H9 (cell line): ENCODE data around the gene FAM72A. TPM values are rescaled to one million over a fixed set of nuclear protein-coding genes. Genes with fewer than 3 reads are reported as not detected.
"Not testable (repeated sequence)": the region's sequence is repeated elsewhere in the genome, so short reads cannot be mapped to it uniquely, and the experiment has no call there.

Source experiments
- DNase-seq: peaks from one replicate; pipeline ENCODE4 v3.0.0-alpha.2; 2017
- H2AFZ ChIP-seq: one replicate; pipeline ENCODE4 v1.6.1; 2013; ENCODE audit warnings: mild to moderate bottlenecking, low read length, control low read depth, moderate library complexity
- H2AK5ac ChIP-seq: 2 replicates; pipeline ENCODE4 v1.6.1; 2013; ENCODE audit warnings: low read length, control low read depth, mixed read lengths; ENCODE audit not compliant: insufficient read length
- H2BK120ac ChIP-seq: one replicate; pipeline ENCODE4 v1.6.1; 2013; ENCODE audit warnings: low read depth, mild to moderate bottlenecking, low read length, control low read depth, inconsistent platforms; ENCODE audit not compliant: poor library complexity, severe bottlenecking
- H2BK12ac ChIP-seq: 2 replicates; pipeline ENCODE4 v1.6.1; 2013; ENCODE audit warnings: low read length, control low read depth, mixed read lengths, low read depth; ENCODE audit not compliant: insufficient read length
- H2BK15ac ChIP-seq: 2 replicates; pipeline ENCODE4 v1.6.1; 2013; ENCODE audit warnings: low read depth, low read length, control low read depth
- H2BK20ac ChIP-seq: one replicate; pipeline ENCODE4 v1.6.1; 2013; ENCODE audit warnings: low read depth, mild to moderate bottlenecking, low read length, control low read depth, inconsistent platforms; ENCODE audit not compliant: poor library complexity, severe bottlenecking
- H2BK5ac ChIP-seq: 2 replicates; pipeline ENCODE4 v1.6.1; 2013; ENCODE audit warnings: low read length, control low read depth, mixed read lengths; ENCODE audit not compliant: insufficient read length
- H3K14ac ChIP-seq: 2 replicates; pipeline ENCODE4 v1.6.1; 2013; ENCODE audit warnings: low read length, control low read depth; ENCODE audit not compliant: insufficient read depth
- H3K18ac ChIP-seq: 2 replicates; pipeline ENCODE4 v1.6.1; 2013; ENCODE audit warnings: low read depth, mild to moderate bottlenecking, mixed read lengths, low read length, control low read depth; ENCODE audit not compliant: insufficient read length
- H3K23ac ChIP-seq: 2 replicates; pipeline ENCODE4 v1.6.1; 2013; ENCODE audit warnings: low read length, control low read depth, mixed read lengths, low read depth; ENCODE audit not compliant: insufficient read length
- H3K23me2 ChIP-seq: 2 replicates; pipeline ENCODE4 v1.6.1; 2013; ENCODE audit warnings: low read depth, mild to moderate bottlenecking, mixed read lengths, low read length, control low read depth; ENCODE audit not compliant: insufficient read length, poor library complexity, severe bottlenecking
- H3K27ac ChIP-seq: 2 replicates; pipeline ENCODE4 v1.5.1; 2013; ENCODE audit warnings: low read length, control low read depth, mixed read lengths, low read depth; ENCODE audit not compliant: insufficient read length
- H3K27me3 ChIP-seq: 2 replicates; pipeline ENCODE4 v1.6.1; 2013; ENCODE audit warnings: low read length, control low read depth, inconsistent platforms; ENCODE audit not compliant: insufficient read depth
- H3K4ac ChIP-seq: 2 replicates; pipeline ENCODE4 v1.6.1; 2013; ENCODE audit warnings: low read depth, mild to moderate bottlenecking, control low read depth, inconsistent platforms, low read length, moderate library complexity
- H3K4me1 ChIP-seq: 2 replicates; pipeline ENCODE4 v1.6.1; 2013; ENCODE audit warnings: low read length, control low read depth, inconsistent platforms; ENCODE audit not compliant: insufficient read depth
- H3K4me2 ChIP-seq: 2 replicates; pipeline ENCODE4 v1.6.1; 2013; ENCODE audit warnings: low read length, control low read depth, mixed read lengths; ENCODE audit not compliant: insufficient read length, insufficient read depth
- H3K56ac ChIP-seq: 2 replicates; pipeline ENCODE4 v1.6.1; 2013; ENCODE audit warnings: low read depth, mild to moderate bottlenecking, mixed read lengths, low read length, control low read depth; ENCODE audit not compliant: insufficient read length
- H3K79me1 ChIP-seq: 2 replicates; pipeline ENCODE4 v1.6.1; 2013; ENCODE audit warnings: low read depth, mild to moderate bottlenecking, moderate library complexity, low read length, control low read depth, inconsistent platforms; ENCODE audit not compliant: insufficient read depth, poor library complexity, severe bottlenecking
- H3K79me2 ChIP-seq: 2 replicates; pipeline ENCODE4 v1.6.1; 2013; ENCODE audit warnings: low read length, control low read depth, inconsistent platforms; ENCODE audit not compliant: insufficient read depth
- H3K9ac ChIP-seq: 2 replicates; pipeline ENCODE4 v1.6.1; 2013; ENCODE audit warnings: low read length, control low read depth, mixed read lengths; ENCODE audit not compliant: insufficient read length; ENCODE audit errors: extremely low read depth
- H3K9me3 ChIP-seq: one replicate; pipeline ENCODE4 v1.6.1; 2013; ENCODE audit warnings: low read depth, low read length, inconsistent platforms; ENCODE audit not compliant: control insufficient read depth
- H3T11ph ChIP-seq: one replicate; pipeline ENCODE4 v1.6.1; 2013; ENCODE audit warnings: mild to moderate bottlenecking, low read length, control low read depth, inconsistent platforms
- H4K20me1 ChIP-seq: one replicate; pipeline ENCODE4 v1.6.1; 2013; ENCODE audit not compliant: control insufficient read depth, insufficient read length, insufficient read depth
- H4K5ac ChIP-seq: 2 replicates; pipeline ENCODE4 v1.6.1; 2013; ENCODE audit warnings: low read depth, mild to moderate bottlenecking, mixed read lengths, low read length, control low read depth; ENCODE audit not compliant: insufficient read length
- H4K8ac ChIP-seq: replicated peaks from 2 replicates; pipeline ENCODE4 v1.6.1; 2013; ENCODE audit warnings: low read length, control low read depth, mixed read lengths, low read depth; ENCODE audit not compliant: insufficient read length
- H4K91ac ChIP-seq: 2 replicates; pipeline ENCODE4 v1.6.1; 2013; ENCODE audit warnings: low read depth, mild to moderate bottlenecking, moderate library complexity, mixed read lengths, low read length, control low read depth; ENCODE audit not compliant: insufficient read length
- H3K27ac Mint-ChIP-seq, 3 experiments: 2 replicates in 2 of 3; 3 replicates in 1 of 3; pipeline ENCODE4 v1.8.0; 2020 to 2021; ENCODE audit warnings: mixed read lengths in 3 of 3, mild to moderate bottlenecking in 1 of 3, moderate library complexity in 1 of 3
- H3K27me3 Mint-ChIP-seq: 2 replicates; pipeline ENCODE4 v1.8.0; 2021; ENCODE audit warnings: low read depth, mild to moderate bottlenecking, moderate library complexity, mixed read lengths
- H3K36me3 Mint-ChIP-seq, 3 experiments: 2 replicates in 2 of 3; 3 replicates in 1 of 3; pipeline ENCODE4 v1.8.0; 2020 to 2021; ENCODE audit warnings: low read depth in 3 of 3, mixed read lengths in 3 of 3; ENCODE audit not compliant: insufficient read depth in 1 of 3
- H3K4me1 Mint-ChIP-seq, 2 experiments: 2 replicates each; pipeline ENCODE4 v1.8.0; 2020; ENCODE audit warnings: mixed read lengths in 2 of 2
- H3K4me3 Mint-ChIP-seq, 2 experiments: 2 replicates in 1 of 2; 3 replicates in 1 of 2; pipeline ENCODE4 v1.8.0; 2020 to 2021; ENCODE audit warnings: mild to moderate bottlenecking in 2 of 2, mixed read lengths in 2 of 2, moderate library complexity in 1 of 2
- H3K9me3 Mint-ChIP-seq, 2 experiments: 2 replicates in 1 of 2; 3 replicates in 1 of 2; pipeline ENCODE4 v1.8.0; 2020; ENCODE audit warnings: mild to moderate bottlenecking in 2 of 2, mixed read lengths in 2 of 2, moderate library complexity in 1 of 2
- WGBS: extraction: QIAGEN DNeasy Blood & Tissue Kit; methylation state at CpG from one replicate; pipeline ENCODE4 v1.1.7; 2013; ENCODE audit warnings: missing lambda C conversion rate, low lambda C conversion rate, mixed read lengths; ENCODE audit not compliant: insufficient read length; ENCODE audit errors: extremely low coverage; 5-methylcytosine and 5-hydroxymethylcytosine counted together
- total RNA-seq: library from RNA; stranded (reverse); gene quantifications from 2 replicates; pipeline ENCODE4 v1.2.1, GENCODE V29; 2021

FAM72A gene
- total RNA-seq, 1 experiment from 2014 or later = 10.5 TPM

DNA sequence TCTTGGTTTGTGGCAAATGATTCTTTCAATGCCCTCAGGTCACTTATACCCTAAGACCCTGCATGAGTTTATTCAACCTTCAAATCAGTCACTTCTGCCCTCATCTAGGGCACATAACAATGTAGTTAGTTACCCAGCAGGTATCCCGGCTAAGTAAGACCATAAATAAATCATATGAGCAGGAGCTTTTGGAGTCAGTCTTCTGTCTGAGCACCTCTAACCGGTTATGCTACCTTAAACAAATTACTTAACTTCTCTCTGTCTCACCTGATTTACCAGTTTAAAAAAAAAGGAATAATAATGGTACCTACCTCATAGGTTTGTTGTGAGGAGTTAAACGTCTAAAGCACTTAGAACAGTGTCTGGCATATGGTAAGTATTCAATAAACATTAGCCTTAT, 16.9 kb downstream of the FAM72A start:
- not testable (repeated sequence) for H3K79me2 ChIP-seq, H3K27me3 ChIP-seq, H3K4me1 ChIP-seq, H3K27ac ChIP-seq, H3K9me3 Mint-ChIP-seq, H3K9ac ChIP-seq, H4K91ac ChIP-seq, H3K56ac ChIP-seq, H3K23ac ChIP-seq, H3K4me2 ChIP-seq, H3K9me3 ChIP-seq, H4K20me1 ChIP-seq, H3K14ac ChIP-seq, H2AK5ac ChIP-seq, H3K36me3 Mint-ChIP-seq, H2BK12ac ChIP-seq, H3K4me3 Mint-ChIP-seq, H3K27ac Mint-ChIP-seq, H2BK20ac ChIP-seq, H2AFZ ChIP-seq, H3K27me3 Mint-ChIP-seq, DNase-seq, H3K23me2 ChIP-seq, H3T11ph ChIP-seq, H2BK120ac ChIP-seq, H3K79me1 ChIP-seq, H3K4ac ChIP-seq, H3K18ac ChIP-seq, H3K4me1 Mint-ChIP-seq, H4K5ac ChIP-seq, H4K8ac ChIP-seq, H2BK5ac ChIP-seq, H2BK15ac ChIP-seq
- WGBS = no CpG with 5 or more reads among the region's 3 CpGs

GRCh38 chr1:206183788-206184187, 18.9 kb downstream of the FAM72A start:
- H3T11ph ChIP-seq, H3K79me2 ChIP-seq, H2BK20ac ChIP-seq, H2BK120ac ChIP-seq, H3K27ac Mint-ChIP-seq, H3K9me3 Mint-ChIP-seq, H4K91ac ChIP-seq, H3K36me3 Mint-ChIP-seq, H3K23ac ChIP-seq, H2BK12ac ChIP-seq, H3K4me3 Mint-ChIP-seq, H2AK5ac ChIP-seq, H4K5ac ChIP-seq, H3K4me1 Mint-ChIP-seq, H3K79me1 ChIP-seq, H3K27me3 ChIP-seq, H3K27me3 Mint-ChIP-seq, H3K4ac ChIP-seq, H3K4me2 ChIP-seq, H3K14ac ChIP-seq, H3K27ac ChIP-seq, H2BK5ac ChIP-seq, DNase-seq, H3K18ac ChIP-seq, H4K20me1 ChIP-seq, H2AFZ ChIP-seq, H3K4me1 ChIP-seq, H4K8ac ChIP-seq, H3K9me3 ChIP-seq, H3K9ac ChIP-seq, H3K56ac ChIP-seq, H2BK15ac ChIP-seq, H3K23me2 ChIP-seq: not testable (repeated sequence)
- no CpG with 5 or more reads among the region's 2 CpGs for WGBS
